GM23248 (cell line): ENCODE results near the gene PPFIBP1.

Experiments
- EZH2 ChIP-seq: fragments of 200-600 bp; sonication (generic); IDR thresholded peaks from 2 replicates; pipeline ENCODE4 v1.6.1; 2018; ENCODE audit warnings: antibody characterized with exemption, mild to moderate bottlenecking; ENCODE audit not compliant: insufficient read depth, poor library complexity, severe bottlenecking
- EZH2phosphoT487 ChIP-seq: fragments of 200-600 bp; sonication (generic); IDR thresholded peaks from 2 replicates; pipeline ENCODE4 v1.6.1; 2018; ENCODE audit warnings: antibody characterized with exemption, moderate library complexity, mild to moderate bottlenecking, low read depth; ENCODE audit not compliant: insufficient read depth

- no peak for TF ChIP-seq EZH2phosphoT487
- no peak for TF ChIP-seq EZH2
These were observed 18.9 kb upstream of the PPFIBP1 start for GRCh38 chr12:27505109-27505508.
